ENCODE data around the gene IFT43. TPM values are rescaled to one million over a fixed set of nuclear protein-coding genes. Genes with fewer than 3 reads are reported as not detected.

IFT43 gene
- total and polyA plus RNA-seq, 2 donors (not counting 3 experiments of a cell fraction or from before 2014, with no cell fraction given), result 22.3 to 39.0 TPM

DNA sequence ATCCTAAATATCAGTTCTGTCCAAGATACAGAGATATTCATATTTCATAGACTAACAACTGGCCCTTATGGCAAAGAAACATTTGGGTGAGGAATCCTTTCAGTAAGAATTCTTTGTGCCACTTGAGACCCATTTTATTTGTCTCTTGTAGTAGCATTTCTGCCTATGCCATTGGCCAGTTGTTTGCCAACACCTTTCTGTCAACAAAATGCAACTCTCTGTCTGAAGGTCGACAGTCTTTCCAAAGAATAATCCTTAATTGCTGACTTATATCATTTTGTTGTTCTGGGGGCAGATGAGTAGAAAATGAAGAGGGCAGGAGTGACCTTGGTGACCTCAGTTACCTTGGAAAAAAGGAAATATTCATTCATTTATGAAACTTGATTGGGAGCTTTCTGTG is 10.9 kb downstream of the IFT43 start:
- Histone ChIP-seq H3K27me3 (ENCODE audit: control insufficient read depth in 2 of 2, insufficient read depth in 2 of 2, low read length in 2 of 2) (no peaks in the 10 kb centered on the region), H3K4me2 (ENCODE audit: insufficient read depth, low read length) (no peak overlapping the region), H3K79me2 (ENCODE audit: control insufficient read depth, insufficient read depth, low read length) (no peaks in the 10 kb centered on the region), H4K20me1 (replicated peaks; ENCODE audit: control insufficient read depth, extremely low read depth, insufficient read depth, low read length) (no peaks in the 10 kb centered on the region), H3K27ac (ENCODE audit: insufficient read depth, low read depth, low read length) (no peak overlapping the region), H3K9ac (replicated peaks; ENCODE audit: extremely low read depth, insufficient read depth, low read length) (no peak overlapping the region), H3K4me1 (ENCODE audit: control insufficient read depth, extremely low read depth, insufficient read depth, low read length) (no peaks in the 10 kb centered on the region), H3K36me3 (ENCODE audit: control insufficient read depth in 2 of 2, extremely low read depth in 1 of 2, insufficient read depth in 2 of 2, low read length in 2 of 2) (peaks cover 4 to 23% of the 10 kb centered on the region in 2 experiments), H3K9me1 (replicated peaks; ENCODE audit: control insufficient read depth, extremely low read depth, insufficient read depth, low read length) (no peaks in the 10 kb centered on the region), H2AFZ (ENCODE audit: low read depth, low read length) (no peak overlapping the region), H3K9me3 (replicated peaks; ENCODE audit: control insufficient read depth, insufficient read depth, low read length) (no peaks in the 10 kb centered on the region), H3K4me3 (replicated peaks in 1 of 3; ENCODE audit: insufficient read depth in 1 of 3, low read depth in 1 of 3, low read length in 3 of 3) (no peak overlapping the region)
- TF ChIP-seq EZH2 (IDR thresholded peaks at IDR 0.05; ENCODE audit: borderline replicate concordance, low read depth, low read length, severe bottlenecking) (no peak), MAX (IDR thresholded peaks at IDR 0.05; ENCODE audit: insufficient read depth, insufficient read length) (no peak), FOS (IDR thresholded peaks at IDR 0.05; ENCODE audit: borderline replicate concordance, insufficient read depth, low read length) (no peak)
- FAIRE-seq (no peak), DNase-seq (ENCODE audit: low read depth, low spot score) (no peak)
- dilution Hi-C loops (cut with MboI; ENCODE audit: extremely low pct_ligation_motif_present, low sequenced_read_pairs) (loop anchor here (25.0 kb wide), 1 partner anchor 284 kb away; no protein-coding TSS in a partner anchor), intact Hi-C loops (cut with micrococcal nuclease) (no loop called here)
- BruUV-seq (replicated peaks), result no TSS peak
- ChIA-PET CTCF (no interaction called here), POLR2A (no interaction called here)

DNA sequence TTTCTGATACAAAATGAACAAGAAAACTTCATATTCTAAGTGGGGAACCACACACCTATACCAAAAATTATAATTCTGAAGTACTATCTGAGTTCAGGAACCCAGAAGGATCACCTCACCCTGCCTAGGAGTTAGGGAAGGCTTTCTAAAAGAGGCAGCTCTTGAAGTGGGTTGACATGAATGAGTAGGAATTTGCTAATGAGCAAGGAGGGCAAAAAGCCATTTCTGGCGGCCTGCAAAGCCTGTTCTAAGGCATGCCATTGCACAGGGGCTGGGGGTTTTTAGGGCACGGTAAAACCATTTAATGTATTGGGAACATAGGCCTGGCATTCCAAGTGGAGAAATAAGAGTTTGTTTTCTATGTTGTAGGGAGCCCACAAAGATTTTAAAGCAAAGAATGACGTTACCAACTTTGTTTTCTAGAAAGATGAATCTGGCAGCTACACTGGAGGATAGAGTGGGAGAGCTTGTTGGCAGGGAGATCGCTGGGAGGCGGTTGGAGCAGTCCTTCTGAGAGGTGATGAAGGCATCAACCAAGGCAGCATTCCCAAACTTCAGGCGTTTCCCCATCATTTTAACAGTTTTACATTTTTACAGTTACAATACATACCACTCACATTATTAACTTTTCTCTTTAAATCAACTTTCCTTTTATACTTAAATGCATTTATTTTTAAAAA is 14.1 kb downstream of the IFT43 start:
- no TSS peak for BruUV-seq (replicated peaks)
- CTCF ChIA-PET, result interaction anchor here (1.4 kb wide), 1 partner anchor 10 kb away, joined by 4 read pairs; no protein-coding TSS in a partner anchor
- Histone ChIP-seq H2AFZ (ENCODE audit: low read depth, low read length) (no peak overlapping the region), H4K20me1 (replicated peaks; ENCODE audit: control insufficient read depth, extremely low read depth, insufficient read depth, low read length) (no peaks in the 10 kb centered on the region), H3K4me2 (ENCODE audit: insufficient read depth, low read length) (no peak overlapping the region), H3K9me3 (replicated peaks; ENCODE audit: control insufficient read depth, insufficient read depth, low read length) (no peaks in the 10 kb centered on the region), H3K4me1 (ENCODE audit: control insufficient read depth, extremely low read depth, insufficient read depth, low read length) (no peaks in the 10 kb centered on the region), H3K9me1 (replicated peaks; ENCODE audit: control insufficient read depth, extremely low read depth, insufficient read depth, low read length) (no peaks in the 10 kb centered on the region), H3K4me3 (replicated peaks in 1 of 3; ENCODE audit: insufficient read depth in 1 of 3, low read depth in 1 of 3, low read length in 3 of 3) (no peak overlapping the region), H3K27me3 (ENCODE audit: control insufficient read depth in 2 of 2, insufficient read depth in 2 of 2, low read length in 2 of 2) (no peaks in the 10 kb centered on the region), H3K36me3 (ENCODE audit: control insufficient read depth in 2 of 2, extremely low read depth in 1 of 2, insufficient read depth in 2 of 2, low read length in 2 of 2) (peaks cover 4 to 23% of the 10 kb centered on the region in 2 experiments), H3K79me2 (ENCODE audit: control insufficient read depth, insufficient read depth, low read length) (no peaks in the 10 kb centered on the region), H3K9ac (replicated peaks; ENCODE audit: extremely low read depth, insufficient read depth, low read length) (no peak overlapping the region), H3K27ac (ENCODE audit: insufficient read depth, low read depth, low read length) (no peak overlapping the region)
- intact Hi-C loops (cut with micrococcal nuclease) (no loop called here), dilution Hi-C loops (cut with MboI; ENCODE audit: extremely low pct_ligation_motif_present, low sequenced_read_pairs) (loop anchor here (25.0 kb wide), 1 partner anchor 287 kb away; no protein-coding TSS in a partner anchor)
- FAIRE-seq (no peak), DNase-seq (ENCODE audit: low read depth, low spot score) (no peak)
- no peak for TF ChIP-seq EZH2 (IDR thresholded peaks at IDR 0.05; ENCODE audit: borderline replicate concordance, low read depth, low read length, severe bottlenecking)
- no peak for TF ChIP-seq MAX (IDR thresholded peaks at IDR 0.05; ENCODE audit: insufficient read depth, insufficient read length)
- TF ChIP-seq FOS (IDR thresholded peaks at IDR 0.05; ENCODE audit: borderline replicate concordance, insufficient read depth, low read length), result no peak
- no peak for TF ChIP-seq JUN (IDR thresholded peaks at IDR 0.05; ENCODE audit: borderline replicate concordance, insufficient read depth, insufficient read length, low read depth)
- no peak for TF ChIP-seq GATA2 (IDR thresholded peaks at IDR 0.05; ENCODE audit: insufficient read depth, insufficient read length, low read depth, low read length)
- TF ChIP-seq, protein P1, sequence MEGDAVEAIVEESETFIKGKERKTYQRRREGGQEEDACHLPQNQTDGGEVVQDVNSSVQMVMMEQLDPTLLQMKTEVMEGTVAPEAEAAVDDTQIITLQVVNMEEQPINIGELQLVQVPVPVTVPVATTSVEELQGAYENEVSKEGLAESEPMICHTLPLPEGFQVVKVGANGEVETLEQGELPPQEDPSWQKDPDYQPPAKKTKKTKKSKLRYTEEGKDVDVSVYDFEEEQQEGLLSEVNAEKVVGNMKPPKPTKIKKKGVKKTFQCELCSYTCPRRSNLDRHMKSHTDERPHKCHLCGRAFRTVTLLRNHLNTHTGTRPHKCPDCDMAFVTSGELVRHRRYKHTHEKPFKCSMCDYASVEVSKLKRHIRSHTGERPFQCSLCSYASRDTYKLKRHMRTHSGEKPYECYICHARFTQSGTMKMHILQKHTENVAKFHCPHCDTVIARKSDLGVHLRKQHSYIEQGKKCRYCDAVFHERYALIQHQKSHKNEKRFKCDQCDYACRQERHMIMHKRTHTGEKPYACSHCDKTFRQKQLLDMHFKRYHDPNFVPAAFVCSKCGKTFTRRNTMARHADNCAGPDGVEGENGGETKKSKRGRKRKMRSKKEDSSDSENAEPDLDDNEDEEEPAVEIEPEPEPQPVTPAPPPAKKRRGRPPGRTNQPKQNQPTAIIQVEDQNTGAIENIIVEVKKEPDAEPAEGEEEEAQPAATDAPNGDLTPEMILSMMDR (IDR thresholded peaks at IDR 0.05; ENCODE audit: extremely low read depth in 1 of 2, insufficient read depth in 1 of 2, low read depth in 1 of 2, low read length in 2 of 2), result no peak
- TF ChIP-seq MYC (IDR thresholded peaks at IDR 0.05; ENCODE audit: low read depth, low read length), result no peak
- POLR2A ChIA-PET, result no interaction called here
